HepG2 (cell line): ENCODE measurements around the gene PAM16. TPM values are rescaled to one million over a fixed set of nuclear protein-coding genes. Genes with fewer than 3 reads are reported as not detected.
A peak's percentile ranks its signal among the peaks of the same experiment; 100 is the strongest.

Source experiments
- HMG20A ChIP-seq: IDR thresholded peaks from 2 replicates; pipeline ENCODE4 v1.6.1; 2016; ENCODE audit warnings: borderline replicate concordance
- JUNB ChIP-seq: sonication (generic); formaldehyde crosslinking; IDR thresholded peaks from 2 replicates; pipeline ENCODE4 v1.8.0; 2022; ENCODE audit warnings: missing genetic modification reagents, mild to moderate bottlenecking, borderline replicate concordance
- MAF1 ChIP-seq: sonication (generic); formaldehyde crosslinking; IDR thresholded peaks from 2 replicates; pipeline ENCODE4 v1.5.0; 2020; ENCODE audit warnings: missing genetic modification reagents, borderline replicate concordance
- MIER3 ChIP-seq: IDR thresholded peaks from 2 replicates; pipeline ENCODE4 v1.6.1; 2016; ENCODE audit warnings: missing compliant biosample characterization, borderline replicate concordance
- SPEN ChIP-seq: sonication (generic); formaldehyde crosslinking; IDR thresholded peaks from 2 replicates; pipeline ENCODE4 v1.5.1; 2020; ENCODE audit warnings: low read depth, mild to moderate bottlenecking, missing genetic modification reagents
- ZFX ChIP-seq: sonication (generic); formaldehyde crosslinking; IDR thresholded peaks from 2 replicates; pipeline ENCODE4 v1.4.0; 2020; ENCODE audit warnings: mild to moderate bottlenecking, low read depth, missing genetic modification reagents, moderate library complexity
- ZNF607 ChIP-seq: sonication (generic); formaldehyde crosslinking; IDR thresholded peaks from 2 replicates; pipeline ENCODE4 v1.5.1; 2020; ENCODE audit warnings: missing genetic modification reagents, mild to moderate bottlenecking, borderline replicate concordance
- ZNF619 ChIP-seq: sonication (generic); formaldehyde crosslinking; IDR thresholded peaks from 2 replicates; pipeline ENCODE4 v1.4.0; 2020; ENCODE audit warnings: mild to moderate bottlenecking, missing genetic modification reagents
- ZNF672 ChIP-seq: sonication (generic); formaldehyde crosslinking; IDR thresholded peaks from 2 replicates; pipeline ENCODE4 v1.8.1; 2022; ENCODE audit warnings: missing genetic modification reagents
- polyA plus RNA-seq, 8 experiments: library from polyadenylated mRNA; depleted of rRNA in 3 of 8; stranded (reverse) in 7 of 8; unstranded in 1 of 8; fragments of >200 nt; fragmentation: Illumina TruSeq in 4 of 8; extraction: Trizol in 4 of 8; gene quantifications; 2 replicates each; pipeline versions ENCODE4 v1.2.1 to v1.2.3, GENCODE V29; 2011 to 2016; ENCODE audit warnings: low read depth in 4 of 8, missing spikeins in 1 of 8, mixed read lengths in 1 of 8; ENCODE audit not compliant: insufficient read depth in 1 of 8
- total RNA-seq, 5 experiments: library from RNA; depleted of rRNA; stranded (reverse); fragments of >200 nt; fragmentation: Illumina TruSeq; extraction: Trizol; gene quantifications; 2 replicates each; pipeline ENCODE4 v1.2.3, GENCODE V29; 2016; ENCODE audit warnings: low read depth in 1 of 5
- TF ChIP-seq, protein P1 (sequence below): sonication (generic); formaldehyde crosslinking; IDR thresholded peaks from 2 replicates; pipeline ENCODE4 v1.5.1; 2020; ENCODE audit warnings: mild to moderate bottlenecking, missing genetic modification reagents, borderline replicate concordance
- TF ChIP-seq, protein P2 (sequence below): IDR thresholded peaks from 2 replicates; pipeline ENCODE4 v1.6.1; 2016
- TF ChIP-seq, protein P3 (sequence below): sonication (generic); formaldehyde crosslinking; IDR thresholded peaks from 2 replicates; pipeline ENCODE4 v1.8.0; 2022; ENCODE audit warnings: missing genetic modification reagents, mild to moderate bottlenecking, moderate library complexity, borderline replicate concordance
- TF ChIP-seq, protein P4 (sequence below): sonication (generic); formaldehyde crosslinking; IDR thresholded peaks from 2 replicates; pipeline ENCODE4 v1.5.0; 2020; ENCODE audit warnings: mild to moderate bottlenecking, missing genetic modification reagents, borderline replicate concordance
- TF ChIP-seq, protein P5 (sequence below): sonication (generic); formaldehyde crosslinking; IDR thresholded peaks from 2 replicates; pipeline ENCODE4 v1.5.1; 2020; ENCODE audit warnings: missing genetic modification reagents, mild to moderate bottlenecking, borderline replicate concordance
- TF ChIP-seq, protein P6 (sequence below): IDR thresholded peaks from 2 replicates; pipeline ENCODE4 v1.6.1; 2016; ENCODE audit warnings: missing biosample characterization, missing genetic modification reagents, low read depth

PAM16 gene
- total and polyA plus RNA-seq, 2 of the 13 experiments (the other 11 are each of a cell fraction or from before 2014, with no cell fraction given), result 51.5 to 51.8 TPM

DNA sequence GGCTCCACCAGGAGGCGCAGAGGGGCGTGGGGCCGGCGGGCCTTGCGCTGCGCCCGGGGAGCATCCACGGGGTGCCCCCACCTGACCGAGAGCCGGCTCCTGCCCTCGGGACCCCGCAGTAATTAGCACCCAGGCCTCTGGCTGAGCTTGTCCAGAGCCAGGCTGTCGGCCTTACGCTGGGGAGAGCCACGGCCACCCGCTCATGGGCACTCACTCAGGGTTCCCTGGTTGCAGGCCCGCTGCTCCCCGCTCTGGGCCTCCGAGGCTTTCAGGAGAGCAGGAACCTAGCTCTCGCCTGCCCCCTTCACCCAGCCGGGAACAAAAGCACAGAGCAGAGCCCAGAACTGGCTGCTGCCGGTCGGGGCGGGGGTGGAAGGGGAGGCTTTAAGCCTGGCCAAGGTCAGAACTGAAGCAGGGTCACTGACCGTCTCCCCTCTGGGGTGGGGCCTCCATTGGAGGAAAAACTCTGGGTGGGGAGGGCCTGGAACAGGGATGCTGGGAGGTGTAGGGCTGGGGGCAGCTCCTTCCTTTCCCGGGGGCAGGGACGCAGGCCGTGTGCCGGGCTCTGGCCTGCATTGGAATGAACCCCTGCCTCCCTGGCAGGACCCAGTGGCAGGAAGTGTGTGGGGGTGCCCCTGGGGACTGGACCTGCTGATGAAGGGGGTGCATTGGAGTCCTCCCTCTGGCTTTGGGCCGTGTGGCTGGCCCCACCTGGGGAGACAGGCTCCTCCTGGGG is 22.9 kb downstream of the PAM16 start (continued):
- TF ChIP-seq, protein P1, sequence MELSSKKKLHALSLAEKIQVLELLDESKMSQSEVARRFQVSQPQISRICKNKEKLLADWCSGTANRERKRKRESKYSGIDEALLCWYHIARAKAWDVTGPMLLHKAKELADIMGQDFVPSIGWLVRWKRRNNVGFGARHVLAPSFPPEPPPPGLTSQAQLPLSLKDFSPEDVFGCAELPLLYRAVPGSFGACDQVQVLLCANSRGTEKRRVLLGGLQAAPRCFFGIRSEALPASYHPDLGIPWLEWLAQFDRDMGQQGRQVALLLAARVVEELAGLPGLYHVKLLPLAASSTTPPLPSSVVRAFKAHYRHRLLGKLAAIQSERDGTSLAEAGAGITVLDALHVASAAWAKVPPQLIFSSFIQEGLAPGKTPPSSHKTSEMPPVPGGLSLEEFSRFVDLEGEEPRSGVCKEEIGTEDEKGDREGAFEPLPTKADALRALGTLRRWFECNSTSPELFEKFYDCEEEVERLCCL (CRISPR knock-in tag), result no peak
- TF ChIP-seq ZNF672 (CRISPR knock-in tag) (no peak), ZFX (peak; percentile 89), SPEN (CRISPR knock-in tag) (peak; percentile 60), JUNB (CRISPR knock-in tag) (no peak), HMG20A (0 out of 2 replicates have a peak, but pooled peaks have one; percentile 24), MAF1 (peak; percentile 72), MIER3 (CRISPR knock-in tag) (no peak; the same call in 1 of the 2 replicates), ZNF607 (CRISPR knock-in tag) (peak; percentile 38; the same call in 1 of the 2 replicates), ZNF619 (no peak)
- TF ChIP-seq, protein P2, sequence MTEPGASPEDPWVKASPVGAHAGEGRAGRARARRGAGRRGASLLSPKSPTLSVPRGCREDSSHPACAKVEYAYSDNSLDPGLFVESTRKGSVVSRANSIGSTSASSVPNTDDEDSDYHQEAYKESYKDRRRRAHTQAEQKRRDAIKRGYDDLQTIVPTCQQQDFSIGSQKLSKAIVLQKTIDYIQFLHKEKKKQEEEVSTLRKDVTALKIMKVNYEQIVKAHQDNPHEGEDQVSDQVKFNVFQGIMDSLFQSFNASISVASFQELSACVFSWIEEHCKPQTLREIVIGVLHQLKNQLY, result no peak
- TF ChIP-seq, protein P3, sequence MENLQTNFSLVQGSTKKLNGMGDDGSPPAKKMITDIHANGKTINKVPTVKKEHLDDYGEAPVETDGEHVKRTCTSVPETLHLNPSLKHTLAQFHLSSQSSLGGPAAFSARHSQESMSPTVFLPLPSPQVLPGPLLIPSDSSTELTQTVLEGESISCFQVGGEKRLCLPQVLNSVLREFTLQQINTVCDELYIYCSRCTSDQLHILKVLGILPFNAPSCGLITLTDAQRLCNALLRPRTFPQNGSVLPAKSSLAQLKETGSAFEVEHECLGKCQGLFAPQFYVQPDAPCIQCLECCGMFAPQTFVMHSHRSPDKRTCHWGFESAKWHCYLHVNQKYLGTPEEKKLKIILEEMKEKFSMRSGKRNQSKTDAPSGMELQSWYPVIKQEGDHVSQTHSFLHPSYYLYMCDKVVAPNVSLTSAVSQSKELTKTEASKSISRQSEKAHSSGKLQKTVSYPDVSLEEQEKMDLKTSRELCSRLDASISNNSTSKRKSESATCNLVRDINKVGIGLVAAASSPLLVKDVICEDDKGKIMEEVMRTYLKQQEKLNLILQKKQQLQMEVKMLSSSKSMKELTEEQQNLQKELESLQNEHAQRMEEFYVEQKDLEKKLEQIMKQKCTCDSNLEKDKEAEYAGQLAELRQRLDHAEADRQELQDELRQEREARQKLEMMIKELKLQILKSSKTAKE (CRISPR knock-in tag), result peak; percentile 52; the same call in 1 of the 2 replicates
- TF ChIP-seq, protein P4, sequence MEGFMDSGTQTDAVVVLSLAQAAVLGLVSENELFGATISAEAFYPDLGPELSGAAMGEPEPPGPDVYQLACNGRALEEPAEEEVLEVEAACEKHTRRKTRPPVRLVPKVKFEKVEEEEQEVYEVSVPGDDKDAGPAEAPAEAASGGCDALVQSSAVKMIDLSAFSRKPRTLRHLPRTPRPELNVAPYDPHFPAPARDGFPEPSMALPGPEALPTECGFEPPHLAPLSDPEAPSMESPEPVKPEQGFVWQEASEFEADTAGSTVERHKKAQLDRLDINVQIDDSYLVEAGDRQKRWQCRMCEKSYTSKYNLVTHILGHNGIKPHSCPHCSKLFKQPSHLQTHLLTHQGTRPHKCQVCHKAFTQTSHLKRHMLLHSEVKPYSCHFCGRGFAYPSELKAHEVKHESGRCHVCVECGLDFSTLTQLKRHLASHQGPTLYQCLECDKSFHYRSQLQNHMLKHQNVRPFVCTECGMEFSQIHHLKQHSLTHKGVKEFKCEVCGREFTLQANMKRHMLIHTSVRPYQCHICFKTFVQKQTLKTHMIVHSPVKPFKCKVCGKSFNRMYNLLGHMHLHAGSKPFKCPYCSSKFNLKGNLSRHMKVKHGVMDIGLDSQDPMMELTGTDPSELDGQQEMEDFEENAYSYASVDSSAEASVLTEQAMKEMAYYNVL (CRISPR knock-in tag), result peak; percentile 52; the same call in 1 of the 2 replicates
- TF ChIP-seq, protein P5, sequence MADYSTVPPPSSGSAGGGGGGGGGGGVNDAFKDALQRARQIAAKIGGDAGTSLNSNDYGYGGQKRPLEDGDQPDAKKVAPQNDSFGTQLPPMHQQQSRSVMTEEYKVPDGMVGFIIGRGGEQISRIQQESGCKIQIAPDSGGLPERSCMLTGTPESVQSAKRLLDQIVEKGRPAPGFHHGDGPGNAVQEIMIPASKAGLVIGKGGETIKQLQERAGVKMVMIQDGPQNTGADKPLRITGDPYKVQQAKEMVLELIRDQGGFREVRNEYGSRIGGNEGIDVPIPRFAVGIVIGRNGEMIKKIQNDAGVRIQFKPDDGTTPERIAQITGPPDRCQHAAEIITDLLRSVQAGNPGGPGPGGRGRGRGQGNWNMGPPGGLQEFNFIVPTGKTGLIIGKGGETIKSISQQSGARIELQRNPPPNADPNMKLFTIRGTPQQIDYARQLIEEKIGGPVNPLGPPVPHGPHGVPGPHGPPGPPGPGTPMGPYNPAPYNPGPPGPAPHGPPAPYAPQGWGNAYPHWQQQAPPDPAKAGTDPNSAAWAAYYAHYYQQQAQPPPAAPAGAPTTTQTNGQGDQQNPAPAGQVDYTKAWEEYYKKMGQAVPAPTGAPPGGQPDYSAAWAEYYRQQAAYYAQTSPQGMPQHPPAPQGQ, result no peak
- TF ChIP-seq, protein P6, sequence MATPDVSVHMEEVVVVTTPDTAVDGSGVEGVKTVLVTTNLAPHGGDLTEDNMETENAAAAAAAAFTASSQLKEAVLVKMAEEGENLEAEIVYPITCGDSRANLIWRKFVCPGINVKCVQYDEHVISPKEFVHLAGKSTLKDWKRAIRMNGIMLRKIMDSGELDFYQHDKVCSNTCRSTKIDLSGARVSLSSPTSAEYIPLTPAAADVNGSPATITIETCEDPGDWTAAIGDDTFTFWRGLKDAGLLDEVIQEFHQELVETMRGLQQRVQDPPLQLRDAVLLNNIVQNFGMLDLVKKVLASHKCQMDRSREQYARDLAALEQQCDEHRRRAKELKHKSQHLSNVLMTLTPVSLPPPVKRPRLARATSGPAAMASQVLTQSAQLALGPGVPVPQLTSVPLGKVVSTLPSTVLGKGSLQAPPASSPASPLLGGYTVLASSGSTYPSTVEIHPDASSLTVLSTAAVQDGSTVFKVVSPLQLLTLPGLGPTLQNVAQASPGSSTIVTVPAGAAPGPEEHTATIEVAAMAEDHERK (CRISPR knock-in tag), result no peak
